B cell (primary cell): ENCODE data around the gene KRTAP10-1. TPM values are rescaled to one million over a fixed set of nuclear protein-coding genes. Genes with fewer than 3 reads are reported as not detected.

Experiments used
- ATAC-seq: fragments of 200-7000 bp; cut with Tn5 transposase; one replicate; pipeline ENCODE4 v1.10.0; 2021; ENCODE audit warnings: low read depth, mild to moderate bottlenecking, moderate number of reproducible peaks, moderate library complexity
- CTCF ChIA-PET: fragments of 350-600 bp; sonication (Branson Sonifier 250); formaldehyde crosslinking; loops from one replicate; lab custom pipeline; 2021; ENCODE audit warnings: antibody characterized with exemption, inconsistent platforms; lab: Charles Lee
- POLR2A ChIA-PET: fragments of 350-600 bp; sonication (Branson Sonifier 250); formaldehyde crosslinking; loops from one replicate; lab custom pipeline; 2021; ENCODE audit warnings: antibody characterized with exemption; lab: Charles Lee
- DNase-seq: peaks from one replicate; pipeline ENCODE4 v3.0.0; 2013
- H2AFZ ChIP-seq: 2 replicates; pipeline ENCODE4 v1.6.1; 2012; ENCODE audit warnings: mild to moderate bottlenecking, low read depth, low read length; ENCODE audit not compliant: insufficient read depth, poor library complexity, severe bottlenecking
- H3K27ac ChIP-seq, 2 donors: 1 replicate in 1 of 2; 2 replicates in 1 of 2; pipeline ENCODE4 v1.5.1; 2012 to 2013; ENCODE audit warnings: low read length in 2 of 2, mild to moderate bottlenecking in 2 of 2, moderate library complexity in 1 of 2
- H3K27me3 ChIP-seq, 4 experiments: fragments of 200-600 bp in 1 of 4; sonication (generic) in 1 of 4; replicated peaks in 1 of 4; 1 replicate in 2 of 4; 2 replicates in 2 of 4; pipeline versions ENCODE4 v1.6.1 to v1.7.0; 2013 to 2016; ENCODE audit warnings: low read length in 3 of 4, mild to moderate bottlenecking in 2 of 4, mixed read lengths in 1 of 4, moderate library complexity in 1 of 4; ENCODE audit not compliant: insufficient read depth in 4 of 4, control insufficient read depth in 3 of 4; ENCODE audit errors: control extremely low read depth in 1 of 4
- H3K36me3 ChIP-seq, 2 experiments: replicated peaks in 1 of 2; 1 replicate in 1 of 2; 2 replicates in 1 of 2; pipeline versions ENCODE4 v1.6.1 to v1.7.1; 2013; ENCODE audit warnings: low read length in 1 of 2; ENCODE audit not compliant: insufficient read depth in 2 of 2, control insufficient read depth in 1 of 2; ENCODE audit errors: control extremely low read depth in 1 of 2, extremely low read depth in 1 of 2
- H3K4me1 ChIP-seq, 2 donors: fragments of 200-600 bp in 1 of 2; sonication (generic) in 1 of 2; 1 replicate in 1 of 2; 2 replicates in 1 of 2; pipeline versions ENCODE4 v1.5.1 to v1.6.1; 2013 to 2017; ENCODE audit warnings: low read length in 2 of 2; ENCODE audit not compliant: control insufficient read depth in 2 of 2, insufficient read depth in 2 of 2
- H3K4me2 ChIP-seq: replicated peaks from 2 replicates; pipeline ENCODE3; 2012; ENCODE audit warnings: mild to moderate bottlenecking, low read depth, low read length; ENCODE audit not compliant: poor library complexity, severe bottlenecking
- H3K4me3 ChIP-seq, 5 experiments: fragments of 200-600 bp in 1 of 5; sonication (generic) in 1 of 5; 1 replicate in 3 of 5; 2 replicates in 2 of 5; pipeline versions ENCODE4 v1.5.1 to v1.7.0; 2011 to 2016; ENCODE audit warnings: low read length in 4 of 5, mild to moderate bottlenecking in 4 of 5, low read depth in 2 of 5, control low read depth in 1 of 5, moderate library complexity in 1 of 5; ENCODE audit not compliant: insufficient read depth in 1 of 5; ENCODE audit errors: control extremely low read depth in 1 of 5, extremely low read depth in 1 of 5
- H3K79me2 ChIP-seq: fragments of 200-600 bp; sonication (generic); one replicate; pipeline ENCODE4 v1.6.0; 2016; ENCODE audit warnings: low read length; ENCODE audit not compliant: control insufficient read depth, insufficient read depth
- H3K9ac ChIP-seq: fragments of 200-600 bp; sonication (generic); 2 replicates; pipeline ENCODE4 v1.6.1; 2017; ENCODE audit warnings: mild to moderate bottlenecking, low read length, moderate library complexity
- H3K9me3 ChIP-seq, 3 donors: one replicate each; pipeline versions ENCODE4 v1.6.1 to v1.7.1; 2013; ENCODE audit warnings: low read length in 2 of 3; ENCODE audit not compliant: control insufficient read depth in 2 of 3, insufficient read depth in 1 of 3; ENCODE audit errors: control extremely low read depth in 1 of 3
- H4K20me1 ChIP-seq: 2 replicates; pipeline ENCODE4 v1.6.0; 2012; ENCODE audit warnings: mild to moderate bottlenecking, low read length; ENCODE audit not compliant: insufficient read depth, control insufficient read depth, poor library complexity, severe bottlenecking
- H3K27ac Mint-ChIP-seq: one replicate; pipeline ENCODE4 v1.8.0; 2021; ENCODE audit warnings: mixed read lengths
- H3K27me3 Mint-ChIP-seq: one replicate; pipeline ENCODE4 v1.8.0; 2021; ENCODE audit warnings: mixed read lengths
- H3K4me1 Mint-ChIP-seq: one replicate; pipeline ENCODE4 v1.8.0; 2021; ENCODE audit warnings: mixed read lengths
- H3K4me3 Mint-ChIP-seq: one replicate; pipeline ENCODE4 v1.8.0; 2021; ENCODE audit warnings: mixed read lengths
- H3K9me3 Mint-ChIP-seq: one replicate; pipeline ENCODE4 v1.8.0; 2022; ENCODE audit warnings: mixed read lengths; ENCODE audit not compliant: insufficient read depth
- EZH2 ChIP-seq: IDR thresholded peaks from 2 replicates; pipeline ENCODE4 v1.6.1; 2012; ENCODE audit warnings: borderline replicate concordance, low read depth, mild to moderate bottlenecking, moderate library complexity, low read length; ENCODE audit not compliant: insufficient read depth, poor library complexity, severe bottlenecking
- WGBS: methylation state at CpG from one replicate; pipeline ENCODE4 v1.1.5; 2013; ENCODE audit warnings: missing lambda C conversion rate; ENCODE audit not compliant: insufficient coverage; 5-methylcytosine and 5-hydroxymethylcytosine counted together
- intact Hi-C: fragments of 100-400 bp; cut with micrococcal nuclease; formaldehyde crosslinking; loops from one replicate; pipeline ENCODE4 v1.10.0; 2022
- polyA plus RNA-seq: library from polyadenylated mRNA; depleted of rRNA; stranded (reverse); fragments of >200 nt; gene quantifications from 2 replicates; pipeline ENCODE4 v1.2.3, GENCODE V29; 2012
- total RNA-seq, 2 donors: library from RNA; stranded (reverse); fragments of 120-200 nt in 1 of 2; gene quantifications; 1 replicate in 1 of 2; 2 replicates in 1 of 2; pipeline versions ENCODE4 v1.2.3 to v1.2.4, GENCODE V29; 2013 to 2022
- TF ChIP-seq, protein P1 (sequence below): fragments of 200-600 bp; IDR thresholded peaks from one replicate; pipeline ENCODE4 v1.8.0; 2022; ENCODE audit warnings: antibody characterized with exemption, mild to moderate bottlenecking

The KRTAP10-1 gene
- total and polyA plus RNA-seq, 2 donors (not counting 1 experiment from before 2014, with no cell fraction given), result not detected

DNA sequence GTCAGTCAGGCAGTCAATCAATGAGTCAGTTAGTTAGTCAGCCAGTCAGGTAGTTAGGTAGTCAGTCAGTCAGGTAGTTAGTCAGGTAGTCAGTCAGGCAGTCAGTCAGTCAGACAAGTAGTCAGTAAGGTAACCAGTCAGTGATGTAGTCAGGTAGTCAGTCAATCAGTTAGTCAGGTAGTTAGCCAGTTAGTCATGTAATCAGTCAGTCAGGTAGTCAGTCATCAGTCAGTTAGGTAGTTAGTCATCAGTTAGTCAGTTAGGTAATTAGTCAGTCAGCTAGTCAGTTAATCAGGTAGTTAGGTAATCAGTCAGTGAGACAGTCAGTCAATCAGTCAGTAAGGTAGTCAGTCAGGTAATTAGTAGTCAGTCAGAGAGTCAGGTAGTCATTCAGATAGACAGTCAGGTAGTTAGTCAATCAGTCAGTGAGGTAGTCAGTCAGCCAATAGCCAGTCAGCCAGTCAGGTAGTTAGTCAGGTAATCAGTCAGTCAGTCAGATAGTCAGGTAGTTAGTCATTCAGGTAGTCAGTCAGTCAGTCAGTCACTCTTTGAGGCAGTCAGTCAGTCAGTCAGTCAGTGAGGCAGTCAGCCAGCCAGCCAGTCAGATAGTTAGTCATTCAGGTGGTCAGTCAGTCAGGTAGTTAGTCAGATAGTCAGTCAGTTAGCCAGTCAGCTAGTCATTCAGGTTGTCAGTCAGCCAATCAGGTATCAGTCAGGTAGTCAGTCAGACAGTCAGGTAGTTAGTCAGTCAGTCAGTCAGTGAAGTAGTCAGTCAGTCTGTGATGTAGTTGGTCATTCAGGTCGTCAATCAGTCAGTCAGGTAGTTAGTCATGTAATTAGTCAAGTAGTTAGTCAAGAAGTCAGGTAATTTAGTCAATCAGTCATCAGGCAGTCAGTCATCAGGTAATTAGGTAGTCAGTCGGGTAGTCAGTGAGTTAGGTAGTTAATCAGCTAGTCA lies 15.3 kb downstream of the KRTAP10-1 start:
- no peak for TF ChIP-seq EZH2
- TF ChIP-seq, protein P1, sequence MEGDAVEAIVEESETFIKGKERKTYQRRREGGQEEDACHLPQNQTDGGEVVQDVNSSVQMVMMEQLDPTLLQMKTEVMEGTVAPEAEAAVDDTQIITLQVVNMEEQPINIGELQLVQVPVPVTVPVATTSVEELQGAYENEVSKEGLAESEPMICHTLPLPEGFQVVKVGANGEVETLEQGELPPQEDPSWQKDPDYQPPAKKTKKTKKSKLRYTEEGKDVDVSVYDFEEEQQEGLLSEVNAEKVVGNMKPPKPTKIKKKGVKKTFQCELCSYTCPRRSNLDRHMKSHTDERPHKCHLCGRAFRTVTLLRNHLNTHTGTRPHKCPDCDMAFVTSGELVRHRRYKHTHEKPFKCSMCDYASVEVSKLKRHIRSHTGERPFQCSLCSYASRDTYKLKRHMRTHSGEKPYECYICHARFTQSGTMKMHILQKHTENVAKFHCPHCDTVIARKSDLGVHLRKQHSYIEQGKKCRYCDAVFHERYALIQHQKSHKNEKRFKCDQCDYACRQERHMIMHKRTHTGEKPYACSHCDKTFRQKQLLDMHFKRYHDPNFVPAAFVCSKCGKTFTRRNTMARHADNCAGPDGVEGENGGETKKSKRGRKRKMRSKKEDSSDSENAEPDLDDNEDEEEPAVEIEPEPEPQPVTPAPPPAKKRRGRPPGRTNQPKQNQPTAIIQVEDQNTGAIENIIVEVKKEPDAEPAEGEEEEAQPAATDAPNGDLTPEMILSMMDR, result no peak
- no peak overlapping the region for H3K27ac ChIP-seq
- H3K4me1 Mint-ChIP-seq, result no peaks in the 10 kb centered on the region

More for the DNA sequence above, 15.3 kb downstream of the KRTAP10-1 start:
- H3K27me3 Mint-ChIP-seq, result peaks cover 4% of the 10 kb centered on the region
- Histone ChIP-seq H3K9me3 (no peaks in the 10 kb centered on the region), H3K4me1 (no peaks in the 10 kb centered on the region), H3K36me3 (no peaks in the 10 kb centered on the region), H2AFZ (no peak overlapping the region), H3K27me3 (peaks cover 0 to 5% (median 0%) of the 10 kb centered on the region in 4 experiments), H3K4me2 (no peak overlapping the region), H4K20me1 (no peaks in the 10 kb centered on the region), H3K4me3 (no peak overlapping the region), H3K79me2 (no peaks in the 10 kb centered on the region), H3K9ac (no peak overlapping the region)
- ChIA-PET POLR2A (no interaction called here), CTCF (no interaction called here)
- no peak for ATAC-seq
- H3K27ac Mint-ChIP-seq, result no peak overlapping the region
- no peak overlapping the region for H3K4me3 Mint-ChIP-seq
- intact Hi-C loops, result no loop called here
- no peak for DNase-seq
- 83% methylated on average over 2 of the region's 2 CpGs for WGBS
- no peaks in the 10 kb centered on the region for H3K9me3 Mint-ChIP-seq
